ENCODE results near the gene SLC35E1.

GRCh38 chr19:16619457-16619856 is 47.2 kb upstream of the SLC35E1 start:
- no peak for TF ChIP-seq POLR2AphosphoS5 (IDR thresholded peaks at IDR 0.05; ENCODE audit: insufficient read depth in 1 of 2, low read depth in 1 of 2)
- TF ChIP-seq CTCF (IDR thresholded peaks at IDR 0.05) = no peak
- TF ChIP-seq POLR2A (IDR thresholded peaks at IDR 0.05) = no peak

Data from vagina (tissue), 2 donors.